DMS114 treated with DMSO at 0.1 percent for 48 hours (cell line): ENCODE results near the gene TSHZ2.
"Not testable (repeated sequence)": the region's sequence is repeated elsewhere in the genome, so short reads cannot be mapped to it uniquely, and the experiment has no call there.

ENCODE experiments used
- DNase-seq: peaks from one replicate; lab custom pipeline; 2025; ENCODE audit not compliant: unreplicated experiment; lab: John Stamatoyannopoulos, UW

Gene TSHZ2

DNA sequence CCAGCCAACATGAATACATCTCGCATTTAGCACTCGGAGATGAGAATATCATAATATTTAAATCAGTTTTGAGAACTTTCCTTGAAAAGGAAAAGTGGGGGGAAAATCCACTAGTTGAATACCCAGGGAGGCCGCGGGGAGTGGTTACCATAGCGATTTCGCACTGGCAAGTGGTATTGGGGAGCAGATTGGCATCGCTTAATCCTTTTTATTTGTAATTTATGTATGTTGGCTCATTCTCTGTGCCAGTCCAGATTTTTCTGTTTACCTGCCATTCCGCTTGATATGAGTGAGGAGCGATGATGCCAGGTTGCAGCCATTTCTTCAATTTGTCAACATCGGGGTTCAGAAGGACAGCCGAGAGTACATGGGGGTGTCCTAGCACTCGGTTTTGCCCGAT is 329.7 kb downstream of the TSHZ2 start:
- no peak for DNase-seq

- no peak for DNase-seq
Observed at GRCh38 chr20:53302695-53303412, 330.7 kb downstream of the TSHZ2 start.

DNA sequence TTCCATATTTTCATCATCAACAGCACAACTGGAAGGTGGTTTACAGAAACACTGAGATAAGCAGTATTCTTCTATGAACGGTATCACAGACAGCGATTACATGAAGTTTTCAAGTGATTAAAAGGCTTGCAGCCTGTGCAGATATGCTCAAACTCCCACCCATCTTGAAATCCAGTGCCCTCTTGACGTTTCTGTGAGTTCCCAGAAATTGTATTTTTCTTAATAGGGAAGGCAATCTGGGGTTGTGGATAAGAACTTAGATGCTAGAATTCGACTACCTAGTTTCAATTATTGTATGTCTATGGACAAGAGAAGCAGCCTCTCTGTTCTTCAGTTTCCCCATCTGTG is 331.2 kb downstream of the TSHZ2 start:
- DNase-seq = no peak

GRCh38 chr20:53304146-53304545 is 332.0 kb downstream of the TSHZ2 start:
- DNase-seq = no peak

GRCh38 chr20:53306192-53306805 is 334.1 kb downstream of the TSHZ2 start:
- DNase-seq = no peak

GRCh38 chr20:53307964-53308597 is 335.9 kb downstream of the TSHZ2 start:
- no peak for DNase-seq

GRCh38 chr20:53309515-53309914 is 337.4 kb downstream of the TSHZ2 start:
- DNase-seq = no peak

- no peak for DNase-seq
Observed at GRCh38 chr20:53312957-53313356, 340.8 kb downstream of the TSHZ2 start.

DNA sequence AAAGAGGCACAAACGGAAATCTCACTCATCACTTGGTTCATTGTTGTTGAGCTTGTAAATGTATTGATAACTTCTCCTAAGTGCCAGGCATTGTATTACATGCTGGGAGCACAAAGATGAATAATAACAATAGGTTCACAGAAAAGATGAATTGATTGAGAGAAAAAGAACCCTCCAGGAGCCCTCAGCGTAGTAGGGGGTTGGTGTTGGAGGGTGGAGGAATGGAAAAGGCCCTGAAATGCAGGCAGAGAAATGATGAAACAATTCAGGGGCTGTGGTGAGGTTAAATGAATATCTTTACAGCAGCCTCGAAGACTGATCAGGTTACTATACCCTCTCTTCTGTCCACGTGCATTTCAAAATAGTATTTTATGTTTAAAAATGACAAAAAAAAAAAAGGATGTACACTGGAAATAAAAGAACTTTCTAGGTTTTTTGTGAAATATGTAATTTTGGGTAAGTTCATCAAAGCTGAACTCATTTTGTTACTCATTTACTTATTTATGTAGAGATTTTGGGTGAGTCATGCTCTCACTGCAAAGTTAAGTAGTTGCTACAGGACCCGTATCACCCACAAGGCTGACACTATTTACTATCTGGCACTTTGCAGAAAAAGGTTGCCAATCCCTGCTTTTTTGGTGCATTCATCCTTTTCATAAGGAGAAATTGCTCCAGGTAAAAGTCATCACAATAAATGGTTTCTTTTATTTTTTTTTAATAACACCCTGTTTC is 344.2 kb downstream of the TSHZ2 start:
- no peak for DNase-seq

DNA sequence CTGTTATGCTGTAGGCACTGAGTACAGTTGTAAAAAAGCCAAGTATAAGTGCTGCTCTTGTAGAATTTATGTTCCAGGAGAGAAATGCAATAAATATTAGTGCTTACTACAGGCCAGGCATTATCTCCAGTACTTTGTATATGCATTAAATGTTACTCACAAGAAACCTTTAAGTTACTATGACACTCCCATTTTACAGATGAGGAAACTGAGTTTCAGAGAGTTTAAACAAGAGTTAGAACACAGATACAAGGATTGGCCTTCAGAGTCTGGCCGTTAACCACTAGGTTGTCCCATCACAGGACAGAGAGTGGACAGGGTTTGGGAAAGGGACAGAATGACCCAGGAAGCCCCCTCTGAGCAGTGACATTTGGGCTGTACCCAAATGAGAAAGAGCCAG is 347.0 kb downstream of the TSHZ2 start:
- DNase-seq = no peak

DNA sequence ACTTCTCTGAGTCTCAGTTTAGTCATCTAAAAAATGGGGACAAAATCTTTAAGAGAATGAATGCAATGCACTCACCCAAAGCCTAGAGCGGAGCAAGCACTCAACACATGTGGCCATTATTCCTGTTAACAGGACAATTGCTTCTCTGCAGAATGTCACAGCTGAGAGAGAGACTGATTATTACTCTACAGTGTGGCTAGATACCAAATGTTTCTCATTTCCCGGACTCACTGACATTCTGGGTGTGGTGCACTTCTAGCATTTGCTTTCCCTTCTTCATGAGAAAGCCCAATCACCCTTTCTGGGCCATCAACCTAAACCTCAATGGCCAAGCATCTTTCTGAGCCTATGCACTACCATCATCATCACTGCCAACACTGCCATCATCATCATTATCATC is 347.6 kb downstream of the TSHZ2 start:
- DNase-seq = no peak

- no peak for DNase-seq
Observed at GRCh38 chr20:53320701-53321100, 348.5 kb downstream of the TSHZ2 start.

- no peak for DNase-seq
Observed at GRCh38 chr20:53321596-53321995, 349.4 kb downstream of the TSHZ2 start.

DNA sequence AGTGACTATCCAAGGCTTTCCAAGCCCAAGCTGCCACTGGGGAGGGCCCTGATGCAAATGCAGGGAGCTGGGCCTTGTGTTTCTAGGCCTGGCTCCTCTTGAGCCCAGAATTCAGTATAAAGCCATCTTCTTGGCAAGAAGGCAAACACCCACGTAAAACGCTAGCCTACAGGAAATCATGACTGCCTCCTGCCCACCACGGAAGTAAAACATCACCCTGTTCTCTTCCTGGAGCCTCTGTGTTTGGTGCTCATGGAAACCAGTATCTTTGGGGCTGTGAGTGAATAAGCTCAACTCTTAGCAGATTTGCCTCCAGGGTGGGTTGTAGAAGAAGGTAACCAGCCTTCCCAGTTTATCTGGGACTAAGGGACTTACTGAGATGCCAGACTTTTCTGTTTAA is 350.5 kb downstream of the TSHZ2 start:
- DNase-seq = no peak

- DNase-seq = not testable (repeated sequence)
Observed at GRCh38 chr20:53323460-53323859, 351.3 kb downstream of the TSHZ2 start.

DNA sequence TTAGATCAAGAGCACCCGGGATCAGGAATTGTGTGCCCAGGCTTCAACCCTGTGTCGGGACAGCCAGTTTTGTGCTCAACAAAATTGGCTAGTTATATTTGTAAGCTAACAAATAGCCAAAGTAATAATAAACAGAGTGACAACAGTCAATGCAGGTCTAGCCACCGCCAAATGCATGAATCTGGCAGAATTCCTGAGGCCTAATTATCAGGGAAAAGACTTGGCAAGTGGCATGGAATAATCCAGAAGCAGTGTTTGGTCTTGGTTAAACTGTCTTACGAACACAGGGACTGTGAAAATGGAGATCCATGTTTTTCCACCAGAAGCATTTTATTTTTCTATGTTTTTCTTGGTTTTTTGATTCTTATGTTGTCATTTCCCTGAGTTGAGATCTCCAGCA is 352.7 kb downstream of the TSHZ2 start:
- no peak for DNase-seq

DNA sequence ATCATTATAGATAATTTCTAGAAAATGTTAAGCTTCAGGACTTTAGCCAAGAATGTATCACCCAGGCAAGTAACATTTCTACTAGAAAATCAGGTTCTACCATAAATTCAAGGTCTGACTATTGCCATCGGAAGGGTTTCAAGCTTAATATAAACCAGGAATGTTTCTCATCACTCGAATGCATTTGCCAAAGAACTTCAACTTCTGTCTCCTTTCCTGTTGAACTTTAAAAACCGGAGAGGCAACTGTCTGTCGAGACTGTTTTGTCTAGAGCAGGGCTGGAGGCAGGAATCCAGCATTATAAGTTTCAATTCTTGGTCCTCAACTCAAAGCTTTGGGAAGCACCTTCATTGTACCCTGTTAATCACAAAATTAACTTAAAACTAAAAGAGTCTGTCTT is 356.8 kb downstream of the TSHZ2 start:
- DNase-seq = no peak

DNA sequence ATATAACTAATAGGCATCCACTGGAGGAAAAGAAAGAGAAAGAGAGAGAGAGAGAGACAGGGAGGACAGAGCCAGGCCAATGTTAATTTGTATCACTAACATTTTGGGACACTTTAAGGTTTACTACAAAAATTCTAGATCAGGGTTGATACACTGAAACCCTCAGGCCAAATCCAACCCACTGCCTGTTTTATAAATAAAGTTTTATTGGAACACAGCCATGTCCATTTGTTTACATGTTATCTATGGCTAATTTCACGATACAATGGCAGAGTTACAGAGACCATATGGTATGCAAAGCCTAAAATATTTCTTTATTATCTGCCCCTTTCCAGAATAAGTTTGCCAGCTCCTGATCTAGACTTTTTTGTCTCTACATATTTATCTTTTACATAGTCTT is 357.6 kb downstream of the TSHZ2 start:
- DNase-seq = no peak

GRCh38 chr20:53330601-53331140 is 358.5 kb downstream of the TSHZ2 start:
- DNase-seq = no peak

- DNase-seq = no peak
Observed at GRCh38 chr20:53331151-53331973, 359.2 kb downstream of the TSHZ2 start.
